GM18868 (cell line): ENCODE data around the gene PCDHGB5.

Source experiments
- ATAC-seq: cut with Tn5 transposase; IDR thresholded peaks from one replicate; pipeline ENCODE4 v1.9.1; 2021; ENCODE audit warnings: mild to moderate bottlenecking, moderate library complexity; ENCODE audit not compliant: unreplicated experiment

The PCDHGB5 gene

DNA sequence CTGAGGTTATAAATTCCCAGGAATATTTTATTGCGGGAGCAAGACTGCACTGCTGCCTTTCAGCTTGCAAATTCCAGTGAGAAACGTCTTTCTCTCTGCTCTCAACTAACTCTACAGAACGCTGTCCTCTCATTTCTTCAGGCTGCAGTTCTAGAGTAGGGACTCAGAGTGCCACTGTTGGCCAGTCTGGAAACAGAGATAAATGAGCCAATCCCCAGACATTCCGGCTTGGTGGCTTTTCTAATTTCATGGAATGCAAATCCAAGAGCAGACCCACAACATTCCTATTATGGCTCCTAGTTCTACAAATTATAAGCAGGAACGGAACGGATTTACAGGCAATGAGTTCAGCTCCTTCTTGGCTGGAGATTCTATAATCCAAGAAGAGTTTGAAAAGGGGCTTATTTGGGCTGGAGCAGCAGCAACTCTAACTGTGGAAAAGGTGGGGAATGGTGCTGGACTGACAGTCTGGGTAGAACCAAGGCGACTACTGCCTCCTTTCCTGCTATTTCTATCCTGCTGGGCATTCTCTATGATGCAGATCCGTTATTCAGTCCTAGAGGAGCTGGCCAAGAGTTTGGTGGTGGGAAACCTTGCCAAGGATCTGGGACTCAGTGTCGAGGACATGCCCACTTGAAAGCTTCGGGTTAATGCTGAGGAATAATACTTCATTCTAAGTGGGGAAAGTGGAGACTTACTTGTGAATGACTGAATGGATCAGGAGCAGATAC, 41.8 kb downstream of the PCDHGB5 start:
- ATAC-seq = no peak

DNA sequence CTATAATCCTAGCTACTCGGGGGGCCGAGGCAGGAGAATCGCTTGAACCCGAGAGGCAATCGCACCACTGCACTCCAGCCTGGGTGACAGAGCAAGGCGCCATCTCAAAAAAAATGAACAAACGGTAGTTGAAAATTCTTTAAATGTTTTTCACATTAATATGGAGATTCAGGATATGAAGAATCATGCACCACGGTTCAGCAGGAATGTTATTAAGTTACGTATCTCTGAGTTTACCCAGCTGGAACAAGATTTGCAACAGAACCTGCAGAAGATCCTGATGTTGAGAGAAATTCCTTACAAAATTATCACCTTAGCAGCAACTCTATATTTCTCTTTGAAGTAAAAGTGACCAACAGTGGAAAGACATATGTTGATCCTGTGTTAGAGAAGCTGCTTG, 42.6 kb downstream of the PCDHGB5 start:
- ATAC-seq = no peak

DNA sequence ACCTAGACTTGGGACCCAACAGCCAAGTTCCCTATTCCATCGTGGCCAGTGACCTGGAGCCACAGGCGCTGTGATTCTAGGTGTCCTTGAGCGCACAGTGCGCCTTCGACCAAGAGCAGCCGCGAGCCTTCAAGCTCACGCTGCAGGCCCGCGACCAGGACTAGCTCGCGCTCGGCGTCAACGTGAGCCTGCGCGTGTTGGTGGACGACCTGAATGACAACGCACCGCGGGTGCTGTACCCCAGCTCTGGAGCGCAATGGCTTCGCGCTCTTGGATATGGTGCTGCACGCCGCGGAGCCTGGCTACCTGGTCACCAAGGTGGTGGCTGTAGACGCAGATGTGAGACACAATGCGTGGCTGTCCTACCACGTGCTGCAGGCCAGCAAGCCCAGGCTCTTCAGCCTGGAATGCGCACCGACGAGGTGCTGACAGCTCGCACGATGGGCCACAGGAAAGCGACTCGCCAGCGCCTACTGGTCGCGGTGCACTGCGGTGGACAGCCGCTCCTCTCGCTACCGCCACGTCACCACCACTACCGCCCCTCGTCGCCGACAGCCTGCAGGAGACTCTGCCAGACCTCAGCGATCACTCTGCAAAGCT, 43.9 kb downstream of the PCDHGB5 start:
- no peak for ATAC-seq
